ENCODE data around the gene USP40. TPM values are rescaled to one million over a fixed set of nuclear protein-coding genes. Genes with fewer than 3 reads are reported as not detected.

USP40 gene
- total and polyA plus RNA-seq, 10 of the 15 experiments (the other 5 are each of a cell fraction or from before 2014, with no cell fraction given): 3.4 to 20.8 (median 15.2) TPM

DNA sequence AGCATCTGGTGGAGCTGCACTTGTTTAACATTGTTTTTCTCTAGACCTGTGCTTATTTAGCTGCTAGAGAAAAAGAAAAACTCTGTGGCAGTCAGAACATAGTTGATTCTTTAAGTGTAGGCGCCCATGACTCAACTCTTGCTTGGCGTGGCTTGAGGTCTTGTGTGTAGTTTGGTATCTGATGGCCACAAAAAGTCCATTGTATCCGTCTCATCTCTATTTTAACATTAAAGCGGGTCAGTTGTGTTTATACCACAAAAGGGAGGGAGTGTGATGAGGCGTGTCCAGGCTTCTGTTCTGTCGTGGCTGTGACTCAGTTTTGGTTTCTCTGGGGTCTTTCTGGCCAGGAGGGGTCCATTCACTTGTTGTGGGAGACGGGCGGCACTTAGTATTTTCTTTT lies 26.6 kb upstream of the USP40 start:
- Histone ChIP-seq H4K20me1 (ENCODE audit: control insufficient read depth, insufficient read depth) (no peaks in the 10 kb centered on the region), H3K4me1 (ENCODE audit: control insufficient read depth, insufficient read depth, low read length) (peaks cover 15% of the 10 kb centered on the region), H3K9ac (ENCODE audit: control insufficient read depth, insufficient read depth, low read length) (no peak overlapping the region), H3K27ac (ENCODE audit: control insufficient read depth, insufficient read depth) (no peak overlapping the region), H3K9me3 (replicated peaks; ENCODE audit: control insufficient read depth, insufficient read depth, low read length) (peaks cover 7% of the 10 kb centered on the region), H3K79me2 (ENCODE audit: control insufficient read depth, insufficient read depth, low read length) (no peaks in the 10 kb centered on the region), H3K4me2 (ENCODE audit: control insufficient read depth, insufficient read depth) (peak overlapping the region; percentile 38; the same call in 1 of the 2 replicates), H3K36me3 (ENCODE audit: control insufficient read depth in 2 of 2, insufficient read depth in 2 of 2, low read length in 1 of 2) (no peaks in the 10 kb centered on the region), H3K4me3 (0 out of 2 replicates have a peak overlapping the region, but pooled peaks have one; percentile 25), H2AFZ (ENCODE audit: control insufficient read depth, low read depth, low read length) (no peak overlapping the region; the same call in 1 of the 2 replicates), H3K27me3 (replicated peaks in 1 of 2; ENCODE audit: control insufficient read depth in 2 of 2, insufficient read depth in 2 of 2, low read length in 1 of 2) (no peaks in the 10 kb centered on the region)
- DNase-seq (ENCODE audit: low read depth, low spot score) (peak; percentile 50), FAIRE-seq (no peak), ATAC-seq (peak; percentile 92)
- TF ChIP-seq BCL11A (IDR thresholded peaks at IDR 0.05; ENCODE audit: low read depth, low read length) (0 out of 2 replicates have a peak, but pooled peaks have one; percentile 62), EP300 (IDR thresholded peaks at IDR 0.05; ENCODE audit: borderline replicate concordance in 1 of 2, control insufficient read depth in 1 of 2, low read depth in 2 of 2, low read length in 2 of 2) (peak in 1 of 2 experiments; percentile 48; a peak in 1 of 4 replicates), TCF12 (IDR thresholded peaks at IDR 0.05; ENCODE audit: low read depth, low read length) (no peak), IKZF2 (IDR thresholded peaks at IDR 0.05) (0 out of 4 replicates have a peak, but pooled peaks have one; percentile 16 to 36), BCL3 (IDR thresholded peaks at IDR 0.05; ENCODE audit: borderline replicate concordance, insufficient read depth, low read depth, low read length, poor library complexity, severe bottlenecking) (no peak), SKIL (IDR thresholded peaks at IDR 0.05; ENCODE audit: low read depth, poor library complexity, severe bottlenecking) (peak; percentile 38), PAX5 (IDR thresholded peaks at IDR 0.05; ENCODE audit: borderline replicate concordance, low read depth, low read length) (peak; percentile 87), JUNB (IDR thresholded peaks at IDR 0.05) (peak; percentile 45), MEF2A (IDR thresholded peaks at IDR 0.05; ENCODE audit: insufficient read depth, low read depth, low read length) (no peak), IRF4 (IDR thresholded peaks at IDR 0.05; ENCODE audit: low read depth, low read length) (peak; percentile 53; the same call in 1 of the 2 replicates), NFIC (IDR thresholded peaks at IDR 0.05; ENCODE audit: low read depth, low read length) (peak; percentile 63; the same call in 1 of the 2 replicates), CBFB (IDR thresholded peaks at IDR 0.05; ENCODE audit: low read depth) (peak; percentile 54; the same call in 1 of the 2 replicates), CREM (IDR thresholded peaks at IDR 0.05; ENCODE audit: low read depth) (peak; percentile 47; the same call in 1 of the 2 replicates), NR2F1 (conservative IDR thresholded peaks at IDR 0.05) (0 out of 2 replicates have a peak, but pooled peaks have one; percentile 11), RUNX3 (IDR thresholded peaks at IDR 0.05; ENCODE audit: low read length) (peak; percentile 93), JUND (IDR thresholded peaks at IDR 0.05; ENCODE audit: low read depth, low read length) (peak; percentile 14; the same call in 1 of the 2 replicates), YY1 (IDR thresholded peaks at IDR 0.05; ENCODE audit: low read depth, low read length) (no peak), DPF2 (IDR thresholded peaks at IDR 0.05) (0 out of 2 replicates have a peak, but pooled peaks have one; percentile 42)
- ChIA-PET RAD21 (ENCODE audit: unreplicated experiment) (no interaction called here), CTCF (no interaction called here), POLR2A (no interaction called here), SMC1A (ENCODE audit: uncharacterized antibody, unreplicated experiment) (no interaction called here)
- 5% methylated on average over 7 of the region's 8 CpGs for WGBS (ENCODE audit: insufficient coverage, insufficient replicate concordance, low lambda C conversion rate, missing lambda C conversion rate)
- intact Hi-C loops (cut with micrococcal nuclease; ENCODE audit: unreplicated experiment) (no loop called here), in situ Hi-C loops (cut with MboI) (no loop called here)
- no TSS peak for BruUV-seq (replicated peaks)

Measured in GM12878 (cell line).